ENCODE results near the gene NUP93. TPM values are rescaled to one million over a fixed set of nuclear protein-coding genes. Genes with fewer than 3 reads are reported as not detected.

The NUP93 gene
- total and polyA plus RNA-seq, 2 experiments from 2014 or later = 23.5 to 35.7 TPM

- Histone ChIP-seq H3K36me3 (replicated peaks; ENCODE audit: insufficient read depth, low read depth) (no peaks in the 10 kb centered on the region), H3K79me2 (peaks cover 29% of the 10 kb centered on the region), H3K9me2 (replicated peaks; ENCODE audit: insufficient read depth) (no peaks in the 10 kb centered on the region), H3K4me2 (peak overlapping the region; percentile 78), H3K9me3 (ENCODE audit: low read depth) (no peaks in the 10 kb centered on the region), H2AFZ (peak overlapping the region; percentile 82), H3K27me3 (no peaks in the 10 kb centered on the region), H3K27ac (peak overlapping the region; percentile 85), H3K4me3 (peak overlapping the region; percentile 61), H4K20me1 (ENCODE audit: insufficient read depth, poor library complexity, severe bottlenecking) (no peaks in the 10 kb centered on the region), H3K4me1 (ENCODE audit: insufficient read depth) (no peaks in the 10 kb centered on the region)
- TF ChIP-seq EZH2 (IDR thresholded peaks at IDR 0.05; ENCODE audit: borderline replicate concordance) = no peak
- 75% methylated on average over 8 of the region's 8 CpGs for WGBS (ENCODE audit: low lambda C conversion rate, missing lambda C conversion rate)
- no peak for DNase-seq (ENCODE audit: low spot score)
Measured at GRCh38 chr16:56728980-56729734, 772 bp upstream of the NUP93 start.

- H3K27ac ChIP-seq = no peak overlapping the region
- no peaks in the 10 kb centered on the region for H3K9me3 ChIP-seq (ENCODE audit: low read depth)
- H3K4me2 ChIP-seq = no peak overlapping the region
- H3K9me2 ChIP-seq (replicated peaks; ENCODE audit: insufficient read depth) = no peaks in the 10 kb centered on the region
- H3K79me2 ChIP-seq = peaks cover 37% of the 10 kb centered on the region
- 94% methylated on average over 2 of the region's 2 CpGs for WGBS (ENCODE audit: low lambda C conversion rate, missing lambda C conversion rate)
- H3K4me1 ChIP-seq (ENCODE audit: insufficient read depth) = no peaks in the 10 kb centered on the region
- no peaks in the 10 kb centered on the region for H4K20me1 ChIP-seq (ENCODE audit: insufficient read depth, poor library complexity, severe bottlenecking)
- H2AFZ ChIP-seq = no peak overlapping the region
- no peaks in the 10 kb centered on the region for H3K27me3 ChIP-seq
- H3K36me3 ChIP-seq (replicated peaks; ENCODE audit: insufficient read depth, low read depth) = no peaks in the 10 kb centered on the region
- DNase-seq (ENCODE audit: low spot score) = no peak
- H3K4me3 ChIP-seq = no peak overlapping the region
- TF ChIP-seq EZH2 (IDR thresholded peaks at IDR 0.05; ENCODE audit: borderline replicate concordance) (no peak), EZH2phosphoT487 (IDR thresholded peaks at IDR 0.05; ENCODE audit: low read depth, severe bottlenecking, unreplicated experiment) (no peak), CTCF (IDR thresholded peaks at IDR 0.05; ENCODE audit: poor library complexity) (no peak)
Measured at GRCh38 chr16:56732366-56732765, 2.4 kb downstream of the NUP93 start.

DNA sequence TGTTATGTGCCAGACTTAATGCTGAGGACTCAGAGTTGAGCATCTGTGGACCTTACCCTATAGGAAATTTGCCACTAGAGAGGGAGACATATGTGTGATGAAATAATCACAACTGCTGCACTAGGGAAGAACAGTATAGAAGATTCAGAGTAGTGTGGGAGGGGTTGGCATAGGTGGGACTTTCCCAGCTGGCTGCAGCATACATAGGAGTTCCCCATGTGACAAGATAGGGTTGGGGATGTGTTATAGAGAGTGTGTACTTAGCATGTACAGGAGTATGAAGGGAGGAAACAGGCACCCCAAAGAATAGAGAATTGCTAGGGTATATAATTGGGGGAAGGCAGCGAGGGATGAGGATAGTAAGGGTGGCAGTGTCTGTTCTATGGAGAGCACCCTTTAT lies 2.9 kb downstream of the NUP93 start:
- Histone ChIP-seq H3K9me3 (ENCODE audit: low read depth) (no peaks in the 10 kb centered on the region), H3K4me3 (no peak overlapping the region), H3K9me2 (replicated peaks; ENCODE audit: insufficient read depth) (no peaks in the 10 kb centered on the region), H3K27me3 (no peaks in the 10 kb centered on the region), H3K4me2 (no peak overlapping the region), H3K79me2 (peaks cover 37% of the 10 kb centered on the region), H3K27ac (no peak overlapping the region), H3K36me3 (replicated peaks; ENCODE audit: insufficient read depth, low read depth) (no peaks in the 10 kb centered on the region), H4K20me1 (ENCODE audit: insufficient read depth, poor library complexity, severe bottlenecking) (no peaks in the 10 kb centered on the region), H3K4me1 (ENCODE audit: insufficient read depth) (no peaks in the 10 kb centered on the region), H2AFZ (no peak overlapping the region)
- 86% methylated on average over 1 of the region's 1 CpG for WGBS (ENCODE audit: low lambda C conversion rate, missing lambda C conversion rate)
- DNase-seq (ENCODE audit: low spot score) = no peak
- TF ChIP-seq CTCF (IDR thresholded peaks at IDR 0.05; ENCODE audit: poor library complexity) (no peak), EZH2phosphoT487 (IDR thresholded peaks at IDR 0.05; ENCODE audit: low read depth, severe bottlenecking, unreplicated experiment) (no peak), EZH2 (IDR thresholded peaks at IDR 0.05; ENCODE audit: borderline replicate concordance) (no peak)

DNA sequence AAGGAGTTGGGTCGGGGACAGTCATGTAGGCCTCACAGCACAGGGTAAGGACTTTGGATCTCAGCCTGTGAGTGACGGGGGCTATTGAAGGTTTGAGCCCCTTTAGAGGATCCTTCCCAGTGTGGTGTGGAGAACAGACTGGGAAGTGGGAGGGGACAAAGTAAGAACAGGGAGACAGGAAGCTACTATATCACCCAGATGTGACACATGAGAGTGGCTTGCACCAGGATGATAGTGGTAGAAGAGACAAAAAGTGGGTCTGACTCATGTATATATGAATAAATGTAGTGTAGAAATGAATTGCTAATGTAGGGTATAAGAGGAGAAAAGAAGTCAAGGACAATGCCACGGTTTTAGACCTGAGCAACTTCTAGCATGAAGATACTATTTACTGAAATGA lies 4.5 kb downstream of the NUP93 start:
- H3K36me3 ChIP-seq (replicated peaks; ENCODE audit: insufficient read depth, low read depth) = no peaks in the 10 kb centered on the region
- no peaks in the 10 kb centered on the region for H3K4me1 ChIP-seq (ENCODE audit: insufficient read depth)
- TF ChIP-seq EZH2 (IDR thresholded peaks at IDR 0.05; ENCODE audit: borderline replicate concordance) = no peak
- no peak for TF ChIP-seq CTCF (IDR thresholded peaks at IDR 0.05; ENCODE audit: poor library complexity)
- TF ChIP-seq EZH2phosphoT487 (IDR thresholded peaks at IDR 0.05; ENCODE audit: low read depth, severe bottlenecking, unreplicated experiment) = no peak
- no peak overlapping the region for H3K27ac ChIP-seq
- no peak for DNase-seq (ENCODE audit: low spot score)
- H3K79me2 ChIP-seq = peaks cover 38% of the 10 kb centered on the region
- WGBS (ENCODE audit: low lambda C conversion rate, missing lambda C conversion rate) = 98% methylated on average over 3 of the region's 3 CpGs
- no peak overlapping the region for H3K4me3 ChIP-seq
- no peak overlapping the region for H3K4me2 ChIP-seq
- H3K9me3 ChIP-seq (ENCODE audit: low read depth) = no peaks in the 10 kb centered on the region
- no peak overlapping the region for H2AFZ ChIP-seq
- H3K27me3 ChIP-seq = no peaks in the 10 kb centered on the region
- no peaks in the 10 kb centered on the region for H4K20me1 ChIP-seq (ENCODE audit: insufficient read depth, poor library complexity, severe bottlenecking)
- no peaks in the 10 kb centered on the region for H3K9me2 ChIP-seq (replicated peaks; ENCODE audit: insufficient read depth)

All from hepatocyte (in vitro differentiated cells).